HCT116 (cell line): Measurements from ENCODE around the gene MLH1. TPM values are rescaled to one million over a fixed set of nuclear protein-coding genes. Genes with fewer than 3 reads are reported as not detected.

Experiments
- EGR1 ChIP-seq: IDR thresholded peaks from 2 replicates; pipeline ENCODE4 v1.6.1; 2012; ENCODE audit warnings: low read depth
- POLR2AphosphoS5 ChIP-seq: IDR thresholded peaks from 2 replicates; pipeline ENCODE4 v1.6.1; 2011; ENCODE audit warnings: mild to moderate bottlenecking, low read depth, low read length, moderate library complexity
- total RNA-seq: library from RNA; stranded (reverse); gene quantifications from one replicate; pipeline ENCODE4 v1.2.1, GENCODE V29; 2021; ENCODE audit not compliant: unreplicated experiment

The MLH1 gene
- total RNA-seq, 1 experiment from 2014 or later, result 9.6 TPM

DNA sequence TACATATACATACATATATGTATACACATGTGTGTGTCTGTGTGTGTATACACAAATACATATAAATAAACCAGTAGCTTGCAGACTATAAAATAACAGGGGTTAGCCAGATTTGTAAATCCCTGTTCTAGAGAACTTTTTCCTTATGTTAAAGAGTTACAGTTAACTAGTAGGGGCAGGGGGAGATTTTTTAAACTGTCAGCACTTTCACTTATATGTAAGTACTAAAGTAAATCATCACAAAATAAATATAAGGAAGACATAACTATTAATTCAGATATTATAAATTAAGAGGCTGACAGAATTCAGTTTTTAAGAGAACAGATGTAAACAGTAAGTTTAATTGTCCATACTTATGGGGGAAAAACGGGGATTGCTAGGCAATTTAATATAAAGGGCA, 107.1 kb downstream of the MLH1 start (continued):
- TF ChIP-seq POLR2AphosphoS5, result no peak
- TF ChIP-seq EGR1, result no peak

Other genes with a start within 250 kb of the MLH1 start
- not detected for gene DCLK3, start 229.0 kb upstream of the MLH1 start, total RNA-seq
- gene TRANK1, start 48.5 kb upstream of the MLH1 start, total RNA-seq, result 1.1 TPM
- gene EPM2AIP1, start 387 bp upstream of the MLH1 start, total RNA-seq, result 8.7 TPM
- gene LRRFIP2, start 181.1 kb downstream of the MLH1 start, total RNA-seq, result 27.0 TPM
- 60.4 TPM for gene GOLGA4, start 249.8 kb downstream of the MLH1 start, total RNA-seq